Muscle of leg (tissue), 11 donors: ENCODE measurements around the gene PTPN6. TPM values are rescaled to one million over a fixed set of nuclear protein-coding genes. Genes with fewer than 3 reads are reported as not detected.
A peak's percentile ranks its signal among the peaks of the same experiment; 100 is the strongest.

ENCODE experiments used
- DNase-seq: peaks from one replicate; pipeline ENCODE4 v3.0.0; 2013
- H3K27ac ChIP-seq: one replicate; pipeline ENCODE4 v1.5.1; 2013; ENCODE audit warnings: mild to moderate bottlenecking, low read length, control low read depth
- H3K27me3 ChIP-seq: one replicate; pipeline ENCODE4 v1.6.1; 2013; ENCODE audit warnings: low read length; ENCODE audit not compliant: control insufficient read depth, insufficient read depth
- H3K36me3 ChIP-seq: one replicate; pipeline ENCODE4 v1.6.1; 2013; ENCODE audit warnings: low read length; ENCODE audit not compliant: control insufficient read depth, insufficient read depth
- H3K4me1 ChIP-seq: one replicate; pipeline ENCODE4 v1.6.1; 2013; ENCODE audit warnings: low read length; ENCODE audit not compliant: control insufficient read depth, insufficient read depth
- H3K4me3 ChIP-seq: one replicate; pipeline ENCODE4 v1.5.1; 2013; ENCODE audit warnings: low read length, control low read depth
- H3K9me3 ChIP-seq: replicated peaks from 2 replicates; pipeline ENCODE4 v1.6.1; 2013; ENCODE audit warnings: low read depth, low read length; ENCODE audit not compliant: control insufficient read depth
- WGBS: methylation state at CpG from one replicate; pipeline ENCODE4 v1.1.5; 2013; ENCODE audit warnings: missing lambda C conversion rate; ENCODE audit not compliant: insufficient coverage; 5-methylcytosine and 5-hydroxymethylcytosine counted together
- polyA plus RNA-seq, 8 donors: library from polyadenylated mRNA; unstranded; fragments of 120-200 nt; gene quantifications; one replicate each; pipeline versions ENCODE4 v1.2.1 to v1.2.3, GENCODE V29; 2013; ENCODE audit warnings: inconsistent platforms in 1 of 8, low replicate concordance in 1 of 8; ENCODE audit not compliant: insufficient read length in 8 of 8, insufficient read depth in 1 of 8
- total RNA-seq: library from RNA; stranded (reverse); fragments of 120-200 nt; gene quantifications from one replicate; pipeline ENCODE4 v1.2.4, GENCODE V29; 2013

PTPN6 gene
- total and polyA plus RNA-seq, 9 donors, result 4.0 to 8.1 (median 5.8) TPM

- H3K27ac ChIP-seq, result no peak overlapping the region
- H3K9me3 ChIP-seq, result no peaks in the 10 kb centered on the region
- peaks cover 59% of the 10 kb centered on the region for H3K4me1 ChIP-seq
- H3K36me3 ChIP-seq, result peaks cover 32% of the 10 kb centered on the region
- H3K4me3 ChIP-seq, result no peak overlapping the region
- 49% methylated on average over 18 of the region's 25 CpGs for WGBS
- no peaks in the 10 kb centered on the region for H3K27me3 ChIP-seq
- DNase-seq, result no peak
These were observed 11.3 kb downstream of the PTPN6 start for GRCh38 chr12:6962285-6963015.

- peaks cover 39% of the 10 kb centered on the region for H3K36me3 ChIP-seq
- no peaks in the 10 kb centered on the region for H3K9me3 ChIP-seq
- H3K27ac ChIP-seq, result no peak overlapping the region
- no peaks in the 10 kb centered on the region for H3K27me3 ChIP-seq
- H3K4me3 ChIP-seq, result no peak overlapping the region
- DNase-seq, result no peak
- WGBS, result 63% methylated on average over 23 of the region's 32 CpGs
- H3K4me1 ChIP-seq, result peaks cover 54% of the 10 kb centered on the region
These were observed 12.0 kb downstream of the PTPN6 start for GRCh38 chr12:6963016-6963731.

- Histone ChIP-seq H3K27me3 (no peaks in the 10 kb centered on the region), H3K4me3 (no peak overlapping the region), H3K36me3 (peaks cover 46% of the 10 kb centered on the region), H3K27ac (no peak overlapping the region), H3K4me1 (peaks cover 48% of the 10 kb centered on the region), H3K9me3 (no peaks in the 10 kb centered on the region)
- WGBS, result 80% methylated on average over 8 of the region's 17 CpGs
- DNase-seq, result peak; percentile 22
These were observed 12.7 kb downstream of the PTPN6 start for GRCh38 chr12:6963791-6964413.

GRCh38 chr12:6964605-6965025 is 13.5 kb downstream of the PTPN6 start:
- H3K36me3 ChIP-seq, result peaks cover 51% of the 10 kb centered on the region
- no peaks in the 10 kb centered on the region for H3K27me3 ChIP-seq
- H3K4me3 ChIP-seq, result no peak overlapping the region
- DNase-seq, result no peak
- H3K9me3 ChIP-seq, result no peaks in the 10 kb centered on the region
- whole genome bisulfite sequencing, result 67% methylated on average over 3 of the region's 8 CpGs
- peaks cover 46% of the 10 kb centered on the region for H3K4me1 ChIP-seq
- peak overlapping the region; percentile 79 for H3K27ac ChIP-seq

GRCh38 chr12:6965026-6965661 is 14.0 kb downstream of the PTPN6 start:
- Histone ChIP-seq H3K36me3 (peaks cover 51% of the 10 kb centered on the region), H3K9me3 (no peaks in the 10 kb centered on the region), H3K27ac (peak overlapping the region; percentile 79), H3K27me3 (no peaks in the 10 kb centered on the region), H3K4me3 (no peak overlapping the region), H3K4me1 (peaks cover 44% of the 10 kb centered on the region)
- WGBS, result 10% methylated on average over 2 of the region's 12 CpGs
- DNase-seq, result peak; percentile 94

GRCh38 chr12:6965714-6966113 is 14.6 kb downstream of the PTPN6 start:
- Histone ChIP-seq H3K4me1 (peaks cover 40% of the 10 kb centered on the region), H3K27me3 (no peaks in the 10 kb centered on the region), H3K27ac (no peak overlapping the region), H3K36me3 (peaks cover 51% of the 10 kb centered on the region), H3K4me3 (no peak overlapping the region), H3K9me3 (no peaks in the 10 kb centered on the region)
- WGBS, result no CpG with 5 or more reads among the region's 4 CpGs
- DNase-seq, result no peak

GRCh38 chr12:6966351-6966750 is 15.2 kb downstream of the PTPN6 start:
- 85% methylated on average over 7 of the region's 7 CpGs for WGBS
- no peaks in the 10 kb centered on the region for H3K27me3 ChIP-seq
- H3K9me3 ChIP-seq, result no peaks in the 10 kb centered on the region
- peaks cover 51% of the 10 kb centered on the region for H3K36me3 ChIP-seq
- H3K27ac ChIP-seq, result no peak overlapping the region
- H3K4me3 ChIP-seq, result no peak overlapping the region
- peaks cover 36% of the 10 kb centered on the region for H3K4me1 ChIP-seq
- no peak for DNase-seq

- Histone ChIP-seq H3K27me3 (no peaks in the 10 kb centered on the region), H3K4me1 (peaks cover 26% of the 10 kb centered on the region), H3K4me3 (no peak overlapping the region), H3K36me3 (peaks cover 51% of the 10 kb centered on the region), H3K27ac (no peak overlapping the region), H3K9me3 (no peaks in the 10 kb centered on the region)
- WGBS, result 78% methylated on average over 3 of the region's 10 CpGs
- no peak for DNase-seq
These were observed 16.5 kb downstream of the PTPN6 start for GRCh38 chr12:6967651-6968100.

- Histone ChIP-seq H3K9me3 (no peaks in the 10 kb centered on the region), H3K4me1 (peaks cover 26% of the 10 kb centered on the region), H3K36me3 (peaks cover 51% of the 10 kb centered on the region), H3K27me3 (no peaks in the 10 kb centered on the region), H3K27ac (no peak overlapping the region), H3K4me3 (no peak overlapping the region)
- WGBS, result 67% methylated on average over 5 of the region's 9 CpGs
- DNase-seq, result no peak
These were observed 17.3 kb downstream of the PTPN6 start for GRCh38 chr12:6968426-6968825.

- peaks cover 57% of the 10 kb centered on the region for H3K36me3 ChIP-seq
- H3K27me3 ChIP-seq, result no peaks in the 10 kb centered on the region
- H3K4me1 ChIP-seq, result peaks cover 15% of the 10 kb centered on the region
- H3K9me3 ChIP-seq, result no peaks in the 10 kb centered on the region
- H3K27ac ChIP-seq, result peak overlapping the region; percentile 86
- peak; percentile 58 for DNase-seq
- peak overlapping the region; percentile 100 for H3K4me3 ChIP-seq
- 1% methylated on average over 28 of the region's 31 CpGs for WGBS
These were observed 19.0 kb downstream of the PTPN6 start for GRCh38 chr12:6970096-6970527.
